PC-9 (cell line): ENCODE results near the gene RAB31.

Experiments
- CTCF ChIP-seq: fragments of 200-600 bp; sonication (generic); conservative IDR thresholded peaks from 2 replicates; pipeline ENCODE4 v1.6.1; 2017; ENCODE audit warnings: mixed run types, antibody characterized with exemption, mild to moderate bottlenecking, moderate library complexity
- EZH2 ChIP-seq: fragments of 200-600 bp; sonication (generic); IDR thresholded peaks from 2 replicates; pipeline ENCODE4 v1.8.0; 2017; ENCODE audit warnings: antibody characterized with exemption, low read depth

GRCh38 chr18:9721893-9722550 is 13.9 kb downstream of the RAB31 start:
- TF ChIP-seq CTCF (no peak), EZH2 (no peak)
